ENCODE data around the gene TVP23B.
"Not testable (repeated sequence)": the region's sequence is repeated elsewhere in the genome, so short reads cannot be mapped to it uniquely, and the experiment has no call there.

DNA sequence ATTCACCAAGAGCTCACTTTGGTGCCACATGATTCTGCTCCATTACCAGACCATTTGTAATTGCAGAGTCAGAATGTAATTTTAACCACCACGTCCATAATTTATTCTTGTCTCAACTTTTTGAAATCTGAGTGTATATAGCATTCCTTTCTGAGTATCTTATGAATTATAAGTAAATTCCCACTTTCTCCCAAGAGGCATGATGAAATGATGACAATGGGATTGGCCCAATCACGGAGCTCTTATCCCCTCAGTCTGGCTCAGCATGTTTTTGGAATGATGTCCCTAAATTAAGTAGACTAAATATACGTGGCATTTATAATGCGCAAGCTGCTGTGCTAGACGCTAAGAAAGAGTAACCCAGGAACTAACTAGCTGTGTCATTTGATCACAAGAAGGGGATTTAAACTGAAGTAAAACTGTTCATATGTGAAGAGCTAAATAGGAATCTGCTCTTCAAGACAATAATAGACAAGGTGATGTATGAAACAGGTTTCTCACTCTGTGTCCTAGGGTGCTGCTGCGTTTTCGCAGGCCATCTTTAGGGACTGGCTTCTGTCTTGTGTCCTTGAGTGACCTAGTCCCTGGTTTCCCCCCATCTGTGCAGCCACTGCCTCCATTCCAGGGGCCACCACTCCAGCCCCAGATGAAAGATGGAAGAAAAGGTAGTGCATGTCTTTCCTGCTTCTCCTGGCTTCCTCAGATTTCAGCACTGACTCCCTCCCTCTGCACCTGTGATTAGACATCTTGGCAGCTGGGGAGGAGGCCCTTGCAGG lies 41.2 kb upstream of the TVP23B start:
- TF ChIP-seq ARNTL (CRISPR knock-in tag; IDR thresholded peaks at IDR 0.05; ENCODE audit: borderline replicate concordance, low read depth); SNAI2 (CRISPR knock-in tag; IDR thresholded peaks at IDR 0.05); ZFP30 (CRISPR knock-in tag; IDR thresholded peaks at IDR 0.05); CSRNP3 (CRISPR knock-in tag; IDR thresholded peaks at IDR 0.05); ISL1 (CRISPR knock-in tag; IDR thresholded peaks at IDR 0.05); RARB (CRISPR knock-in tag; IDR thresholded peaks at IDR 0.05); ESRRG (CRISPR knock-in tag; IDR thresholded peaks at IDR 0.05); PPARA (CRISPR knock-in tag; IDR thresholded peaks at IDR 0.05; ENCODE audit: borderline replicate concordance); ZFP3 (CRISPR knock-in tag; IDR thresholded peaks at IDR 0.05); TSHZ2 (CRISPR knock-in tag; IDR thresholded peaks at IDR 0.05): not testable (repeated sequence)
- TF ChIP-seq, protein P1, sequence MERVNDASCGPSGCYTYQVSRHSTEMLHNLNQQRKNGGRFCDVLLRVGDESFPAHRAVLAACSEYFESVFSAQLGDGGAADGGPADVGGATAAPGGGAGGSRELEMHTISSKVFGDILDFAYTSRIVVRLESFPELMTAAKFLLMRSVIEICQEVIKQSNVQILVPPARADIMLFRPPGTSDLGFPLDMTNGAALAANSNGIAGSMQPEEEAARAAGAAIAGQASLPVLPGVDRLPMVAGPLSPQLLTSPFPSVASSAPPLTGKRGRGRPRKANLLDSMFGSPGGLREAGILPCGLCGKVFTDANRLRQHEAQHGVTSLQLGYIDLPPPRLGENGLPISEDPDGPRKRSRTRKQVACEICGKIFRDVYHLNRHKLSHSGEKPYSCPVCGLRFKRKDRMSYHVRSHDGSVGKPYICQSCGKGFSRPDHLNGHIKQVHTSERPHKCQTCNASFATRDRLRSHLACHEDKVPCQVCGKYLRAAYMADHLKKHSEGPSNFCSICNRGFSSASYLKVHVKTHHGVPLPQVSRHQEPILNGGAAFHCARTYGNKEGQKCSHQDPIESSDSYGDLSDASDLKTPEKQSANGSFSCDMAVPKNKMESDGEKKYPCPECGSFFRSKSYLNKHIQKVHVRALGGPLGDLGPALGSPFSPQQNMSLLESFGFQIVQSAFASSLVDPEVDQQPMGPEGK (CRISPR knock-in tag; IDR thresholded peaks at IDR 0.05; ENCODE audit: borderline replicate concordance) = not testable (repeated sequence)

Measured in SK-N-SH treated with all-trans-retinoic acid at 6 μM for 48 hours (cell line).